NCI-H345 (cell line): ENCODE data around the gene POLR2J2.
"Not testable (repeated sequence)": the region's sequence is repeated elsewhere in the genome, so short reads cannot be mapped to it uniquely, and the experiment has no call there.

ENCODE experiments used
- DNase-seq: peaks from one replicate; lab custom pipeline; 2025; lab: John Stamatoyannopoulos, UW

POLR2J2 gene

GRCh38 chr7:102671166-102671955 is at the start of gene POLR2J2:
TSS of gene POLR2J2 (minus strand) at chr7:102671663. CDS start at chr7:102671601, 62 bp downstream.
- DNase-seq: not testable (repeated sequence)

- not testable (repeated sequence) for DNase-seq
Measured at GRCh38 chr7:102718491-102718890, 47.0 kb upstream of the POLR2J2 start.

GRCh38 chr7:102715718-102716117 is 44.3 kb upstream of the POLR2J2 start:
- DNase-seq: not testable (repeated sequence)

- not testable (repeated sequence) for DNase-seq
Measured at GRCh38 chr7:102714774-102715522, 43.5 kb upstream of the POLR2J2 start.

GRCh38 chr7:102713691-102714080 is 42.2 kb upstream of the POLR2J2 start:
- DNase-seq: not testable (repeated sequence)

GRCh38 chr7:102713011-102713690 is 41.7 kb upstream of the POLR2J2 start:
- not testable (repeated sequence) for DNase-seq

GRCh38 chr7:102698962-102699750 is 27.7 kb upstream of the POLR2J2 start:
- DNase-seq: not testable (repeated sequence)

GRCh38 chr7:102697642-102698512 is 26.4 kb upstream of the POLR2J2 start:
- peak; percentile 33 for DNase-seq

- DNase-seq: not testable (repeated sequence)
Measured at GRCh38 chr7:102696009-102696408, 24.5 kb upstream of the POLR2J2 start.

- not testable (repeated sequence) for DNase-seq
Measured at GRCh38 chr7:102695033-102695552, 23.6 kb upstream of the POLR2J2 start.

- DNase-seq: not testable (repeated sequence)
Measured at GRCh38 chr7:102694008-102694407, 22.5 kb upstream of the POLR2J2 start.

GRCh38 chr7:102690602-102691001 is 19.1 kb upstream of the POLR2J2 start:
- DNase-seq: not testable (repeated sequence)

- DNase-seq: not testable (repeated sequence)
Measured at GRCh38 chr7:102689436-102690282, 18.2 kb upstream of the POLR2J2 start.

- not testable (repeated sequence) for DNase-seq
Measured at GRCh38 chr7:102688299-102689036, 17.0 kb upstream of the POLR2J2 start.

GRCh38 chr7:102682560-102682959 is 11.1 kb upstream of the POLR2J2 start:
- not testable (repeated sequence) for DNase-seq

- not testable (repeated sequence) for DNase-seq
Measured at GRCh38 chr7:102680780-102681179, 9.3 kb upstream of the POLR2J2 start.

GRCh38 chr7:102675545-102675944 is 4.1 kb upstream of the POLR2J2 start:
- DNase-seq: not testable (repeated sequence)

GRCh38 chr7:102673447-102674067 is 2.1 kb upstream of the POLR2J2 start:
- not testable (repeated sequence) for DNase-seq
